DMS79 treated with DMSO at 0.1 percent for 48 hours (cell line): ENCODE data around the gene CCDC148.
"Not testable (repeated sequence)": the region's sequence is repeated elsewhere in the genome, so short reads cannot be mapped to it uniquely, and the experiment has no call there.

Experiments used
- DNase-seq: peaks from one replicate; lab custom pipeline; 2025; lab: John Stamatoyannopoulos, UW

Gene CCDC148

DNA sequence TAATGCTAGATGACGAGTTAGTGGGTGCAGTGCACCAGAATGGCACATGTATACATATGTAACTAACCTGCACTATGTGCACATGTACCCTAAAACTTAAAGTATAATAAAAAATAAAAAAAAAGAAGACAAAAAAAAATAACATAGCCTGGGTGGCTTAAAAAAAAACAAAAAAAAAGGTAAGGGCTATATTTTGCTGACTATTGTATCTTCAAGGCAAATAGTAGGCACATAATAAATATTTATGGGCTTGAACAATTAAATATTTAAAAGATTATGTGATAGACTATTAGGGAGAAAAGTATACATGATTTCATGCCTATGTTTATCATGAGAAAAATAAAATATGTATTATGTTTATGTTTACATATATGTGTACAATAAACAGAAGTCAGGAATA lies 99.4 kb downstream of the CCDC148 start:
- no peak for DNase-seq

DNA sequence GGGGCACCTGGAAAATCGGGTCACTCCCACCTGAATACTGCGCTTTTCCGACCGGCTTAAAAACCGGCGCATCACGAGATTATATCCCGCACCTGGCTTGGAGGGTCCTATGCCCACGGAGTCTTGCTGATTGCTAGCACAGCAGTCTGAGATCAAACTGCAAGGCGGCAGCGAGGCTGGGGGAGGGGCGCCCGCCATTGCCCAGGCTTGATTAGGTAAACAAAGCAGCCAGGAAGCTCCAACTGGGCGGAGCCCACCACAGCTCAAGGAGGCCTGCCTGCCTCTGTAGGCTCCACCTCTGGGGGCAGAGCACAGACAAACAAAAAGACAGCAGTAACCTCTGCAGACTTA lies 105.1 kb downstream of the CCDC148 start:
- DNase-seq, result not testable (repeated sequence)

DNA sequence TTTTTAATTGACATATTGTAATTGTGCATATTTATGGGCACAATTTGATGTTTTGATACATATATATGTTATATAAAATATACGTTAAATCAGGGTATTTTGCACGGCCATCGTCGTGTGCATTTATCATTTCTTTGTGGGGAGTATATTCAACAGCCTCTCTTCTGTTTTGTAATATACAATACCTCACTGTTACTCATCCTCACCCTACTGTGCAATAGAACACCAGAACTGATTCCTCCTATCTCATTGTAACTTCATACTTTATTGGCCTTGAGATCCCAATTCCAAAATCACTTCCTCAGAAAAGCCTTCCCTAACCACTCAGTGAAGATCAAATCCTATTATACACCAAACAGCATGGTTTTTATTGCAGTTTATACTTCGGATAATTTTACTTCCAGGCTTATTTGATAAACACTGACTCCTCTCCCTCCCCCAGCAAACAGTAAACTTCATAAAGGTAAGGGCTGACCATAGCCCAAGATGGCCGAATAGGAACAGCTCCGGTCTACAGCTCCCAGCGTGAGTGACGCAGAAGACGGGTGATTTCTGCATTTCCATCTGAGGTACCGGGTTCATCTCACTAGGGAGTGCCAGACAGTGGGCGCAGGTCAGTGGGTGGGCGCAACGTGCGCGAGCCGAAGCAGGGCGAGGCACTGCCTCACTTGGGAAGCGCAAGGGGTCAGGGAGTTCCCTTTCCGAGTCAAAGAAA lies 105.6 kb downstream of the CCDC148 start:
- not testable (repeated sequence) for DNase-seq

DNA sequence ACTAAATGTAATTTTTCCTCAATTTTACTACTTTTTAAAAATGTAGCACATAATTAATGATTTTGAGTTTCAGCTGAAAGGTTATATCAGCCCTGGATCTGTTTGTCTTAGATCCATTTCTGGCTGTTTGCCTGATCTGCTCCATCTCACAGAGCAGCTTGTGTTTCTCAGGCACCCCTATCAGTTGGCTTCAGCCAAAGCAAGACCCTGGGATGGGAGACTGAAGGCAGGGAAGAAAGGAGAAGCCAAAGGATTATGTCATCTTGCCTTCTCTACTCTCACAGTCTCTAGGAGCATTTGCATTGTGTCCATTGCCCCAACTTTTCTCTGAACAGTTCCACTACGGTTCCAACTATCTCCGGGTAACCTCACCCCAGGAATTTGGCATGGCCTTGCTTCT lies 110.5 kb downstream of the CCDC148 start:
- no peak for DNase-seq

DNA sequence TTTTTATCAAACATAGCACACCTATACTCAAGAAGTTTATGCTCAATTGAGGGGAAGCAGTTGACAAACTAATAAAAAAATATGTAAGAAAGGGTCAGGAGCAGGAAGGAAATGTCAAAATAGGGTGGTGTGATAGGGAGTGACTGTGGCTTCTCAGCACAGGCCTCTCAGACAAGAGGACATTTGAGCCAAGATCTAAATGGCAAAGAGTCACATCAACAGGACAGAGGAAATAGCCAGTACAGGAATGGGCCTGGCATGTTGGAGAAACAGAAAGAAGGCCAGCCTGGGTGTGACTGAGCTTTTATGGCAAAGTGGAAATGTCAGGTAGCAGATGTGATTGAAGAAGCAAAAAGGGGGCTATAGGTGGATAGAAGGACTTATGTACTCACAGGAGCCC lies 117.0 kb downstream of the CCDC148 start:
- no peak for DNase-seq

DNA sequence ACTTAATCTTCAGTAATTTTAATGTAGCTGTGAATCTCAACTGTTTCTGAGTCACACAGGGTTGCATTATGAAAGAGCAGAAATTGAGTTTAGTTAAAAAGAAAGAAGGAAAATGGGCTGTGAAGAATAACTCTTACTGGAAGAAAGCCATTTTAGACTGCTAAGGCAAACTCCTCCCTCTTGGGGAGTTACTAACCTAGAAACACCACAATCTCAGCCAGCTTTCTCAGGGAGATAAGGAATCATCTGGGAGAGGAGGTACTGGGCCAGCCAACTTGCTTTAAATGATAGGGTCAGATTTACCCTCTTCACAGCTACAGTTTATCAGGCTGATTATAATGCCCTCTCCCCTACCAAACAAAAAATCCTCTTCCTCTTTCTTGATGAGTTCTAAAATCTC lies 119.5 kb downstream of the CCDC148 start:
- no peak for DNase-seq

DNA sequence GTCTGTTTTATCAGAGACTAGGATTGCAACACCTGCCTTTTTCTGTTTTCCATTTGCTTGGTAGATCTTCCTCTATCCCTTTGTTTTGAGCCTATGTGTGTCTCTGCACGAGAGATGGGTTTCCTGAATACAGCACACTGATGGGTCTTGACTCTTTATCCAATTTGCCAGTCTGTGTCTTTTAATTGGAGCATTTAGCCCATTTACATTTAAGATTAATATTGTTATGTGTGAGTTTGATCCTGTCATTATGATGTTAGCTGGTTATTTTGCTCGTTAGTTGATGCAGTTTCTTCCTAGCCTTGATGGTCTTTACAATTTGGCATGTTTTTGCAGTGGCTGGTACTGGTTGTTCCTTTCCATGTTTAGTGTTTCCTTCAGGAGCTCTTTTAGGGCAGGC lies 124.8 kb downstream of the CCDC148 start:
- not testable (repeated sequence) for DNase-seq

DNA sequence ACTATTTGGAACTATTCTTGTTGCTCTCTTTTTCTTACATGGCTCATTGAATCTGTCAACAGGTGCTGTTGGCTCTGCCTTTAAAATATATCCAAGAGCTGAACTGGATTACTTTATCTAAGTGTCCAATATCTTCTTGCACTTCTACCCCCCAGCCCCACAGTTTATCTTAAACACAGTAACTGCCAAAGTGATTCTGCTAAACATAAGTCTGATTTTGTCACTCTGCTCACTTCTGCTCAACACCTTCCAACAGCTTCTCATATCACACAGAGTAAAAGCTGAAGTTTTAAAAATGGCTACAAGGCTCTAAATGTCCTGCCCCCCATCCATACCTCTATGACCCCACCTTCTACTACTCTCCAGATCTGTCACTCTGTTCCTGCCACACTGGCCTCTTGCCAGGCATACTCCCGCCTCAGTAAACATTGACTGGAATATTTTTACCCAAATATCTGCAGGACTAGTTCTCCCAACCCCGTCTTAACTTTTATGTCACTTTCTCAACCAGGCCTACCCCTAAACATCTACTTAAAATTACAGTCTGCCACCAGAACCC lies 130.7 kb downstream of the CCDC148 start:
- DNase-seq, result no peak

DNA sequence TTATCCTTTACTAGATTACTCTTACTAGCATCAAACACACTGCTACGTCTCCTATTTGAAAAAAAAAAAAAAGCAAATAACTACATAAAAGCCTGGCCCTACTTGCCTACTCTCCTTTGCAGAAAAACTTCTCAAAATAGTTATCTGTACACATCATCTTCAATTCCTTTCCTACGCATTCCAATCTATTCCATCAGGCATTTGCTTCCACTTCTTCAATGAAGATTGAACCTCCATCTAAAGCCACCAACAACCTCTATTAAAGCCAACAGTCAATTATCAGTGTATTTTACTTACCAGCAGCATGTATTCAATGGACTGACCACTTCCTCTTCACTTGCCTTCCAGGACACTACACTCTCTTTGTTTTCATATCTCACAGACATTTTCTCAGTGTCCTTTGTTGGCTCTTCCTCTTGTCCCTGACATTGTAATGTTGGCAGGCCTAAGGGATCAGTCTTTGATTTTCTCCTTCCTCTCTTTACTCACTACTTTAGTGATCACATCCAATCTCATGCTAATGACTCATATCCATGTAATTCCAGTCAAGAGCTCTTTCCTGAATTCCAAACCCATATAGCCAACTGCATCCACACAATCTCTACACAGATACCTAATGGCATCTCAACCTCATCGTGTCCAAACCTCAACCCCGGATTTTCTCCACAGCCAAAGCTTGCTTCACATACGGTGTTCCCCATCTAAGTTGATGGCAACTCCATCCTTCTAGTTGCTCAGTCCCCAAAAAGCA lies 131.3 kb downstream of the CCDC148 start:
- DNase-seq, result no peak

DNA sequence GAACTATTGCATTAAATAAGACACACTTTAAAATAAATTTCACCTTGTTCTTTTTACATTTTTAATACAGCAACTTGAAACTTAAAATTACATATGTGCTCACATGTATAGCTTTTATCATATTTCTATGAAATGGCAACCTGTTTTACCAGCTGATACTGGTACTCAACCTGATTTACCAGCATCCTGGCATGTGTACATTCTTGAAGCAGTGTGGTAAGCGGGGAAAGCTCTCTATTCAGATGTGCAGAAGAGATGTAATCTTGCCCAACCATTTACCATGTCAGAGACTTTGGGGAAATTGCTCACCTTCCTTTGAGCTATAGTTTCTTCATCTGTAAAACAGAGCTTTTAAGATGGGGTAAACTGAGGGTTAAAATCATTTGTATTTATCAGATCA lies 133.2 kb downstream of the CCDC148 start:
- no peak for DNase-seq

DNA sequence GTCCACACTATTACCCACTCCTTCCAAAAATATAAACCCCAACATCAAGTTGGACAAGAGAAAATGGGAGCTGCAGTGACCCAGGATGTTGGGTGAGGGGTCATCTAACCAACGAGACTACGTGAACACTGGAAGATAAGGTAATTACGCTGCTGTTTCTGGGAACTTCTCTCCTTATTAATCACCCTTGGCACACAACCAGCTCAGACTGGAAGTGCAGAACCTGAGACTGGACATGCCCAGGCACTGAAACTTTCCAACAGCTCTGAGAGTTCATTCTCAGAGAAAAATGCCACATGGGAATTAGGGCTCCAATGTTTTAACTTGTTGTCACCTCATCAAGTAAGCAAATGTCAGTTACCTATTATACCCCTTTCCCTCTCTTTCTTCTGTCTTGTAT lies 135.3 kb downstream of the CCDC148 start:
- DNase-seq, result no peak

DNA sequence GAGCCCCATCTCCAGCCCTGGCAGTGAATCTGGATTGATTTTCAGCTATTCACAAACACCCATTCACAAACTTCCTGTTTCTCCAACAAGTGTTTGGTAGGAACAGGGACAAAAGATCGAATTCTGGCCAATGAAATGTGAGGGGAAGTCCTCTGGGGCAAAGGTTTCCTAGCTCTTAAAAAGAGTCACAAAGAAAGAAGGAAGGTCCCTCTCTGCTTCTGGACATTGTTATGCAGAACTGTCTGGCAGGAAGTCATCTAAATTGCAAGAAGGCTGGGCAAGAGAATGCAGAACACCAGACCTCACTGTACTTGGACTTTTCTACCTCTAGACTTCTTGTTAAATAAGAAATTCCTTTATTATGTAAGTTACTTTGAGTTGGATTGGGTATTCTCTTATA lies 137.3 kb downstream of the CCDC148 start:
- DNase-seq, result no peak

DNA sequence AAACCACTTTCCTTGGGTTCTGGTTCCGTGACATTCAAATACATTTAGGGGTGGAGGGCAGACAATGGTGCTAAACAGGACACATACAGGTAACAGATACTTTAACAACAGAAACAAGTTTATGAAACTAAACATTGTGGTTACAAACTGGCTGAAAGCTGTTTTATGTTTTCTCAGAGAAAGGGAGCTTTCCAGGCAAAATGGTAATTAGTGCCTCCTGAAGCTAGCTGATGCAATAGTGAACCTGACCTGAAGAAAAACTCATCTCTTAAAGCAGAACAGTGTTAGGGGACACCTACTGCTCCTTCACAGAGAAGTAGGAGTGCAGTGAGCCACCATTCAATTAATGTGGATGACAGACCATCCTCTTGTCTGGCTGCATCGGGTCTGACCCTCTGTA lies 138.9 kb downstream of the CCDC148 start:
- no peak for DNase-seq

DNA sequence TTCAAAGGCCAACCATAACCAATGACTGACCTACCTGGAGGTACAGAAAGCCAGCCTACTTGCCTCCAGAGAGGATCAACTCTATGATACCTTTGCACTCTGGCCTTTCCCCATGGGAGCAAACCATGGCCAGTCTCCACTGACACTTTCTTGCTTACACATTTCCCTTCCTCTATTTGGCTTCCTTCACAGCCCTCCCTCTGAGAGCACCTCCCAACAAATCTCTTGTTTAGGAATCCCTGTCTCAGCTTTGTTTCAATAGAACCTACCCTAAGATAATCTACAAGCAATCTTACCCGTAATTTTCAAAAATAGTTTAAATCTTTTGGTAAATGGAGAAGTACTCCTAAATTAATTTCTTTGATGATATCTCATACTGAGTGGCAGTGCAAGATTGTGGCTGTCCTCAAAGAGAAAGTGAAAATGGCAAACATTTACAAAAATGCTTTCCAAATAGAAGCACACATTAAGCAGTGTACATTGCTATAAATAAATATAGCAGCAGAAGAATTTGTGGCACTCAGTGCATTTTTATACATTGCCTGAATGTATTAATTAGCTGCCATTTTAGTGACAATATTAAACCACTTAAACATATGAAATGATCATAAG lies 140.6 kb downstream of the CCDC148 start:
- no peak for DNase-seq

DNA sequence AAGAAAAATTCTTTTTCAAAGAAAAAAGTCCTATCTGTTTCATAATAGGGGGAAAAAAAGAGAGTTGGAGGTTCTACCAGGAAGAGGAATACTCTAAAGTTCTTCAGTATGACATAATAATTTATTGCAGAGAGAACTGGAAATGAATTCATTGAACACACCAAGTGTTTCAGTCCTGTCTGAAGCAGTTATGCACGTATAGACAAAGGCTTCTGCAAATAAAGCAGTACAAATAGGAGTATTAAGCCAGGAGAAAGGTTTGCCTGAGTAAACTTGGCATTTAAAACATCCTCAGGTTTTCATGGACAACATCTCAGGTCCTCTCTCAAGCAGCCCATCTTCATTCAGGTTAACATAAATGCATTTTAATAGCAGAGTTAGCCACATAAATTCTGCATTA lies 141.6 kb downstream of the CCDC148 start:
- DNase-seq, result no peak

DNA sequence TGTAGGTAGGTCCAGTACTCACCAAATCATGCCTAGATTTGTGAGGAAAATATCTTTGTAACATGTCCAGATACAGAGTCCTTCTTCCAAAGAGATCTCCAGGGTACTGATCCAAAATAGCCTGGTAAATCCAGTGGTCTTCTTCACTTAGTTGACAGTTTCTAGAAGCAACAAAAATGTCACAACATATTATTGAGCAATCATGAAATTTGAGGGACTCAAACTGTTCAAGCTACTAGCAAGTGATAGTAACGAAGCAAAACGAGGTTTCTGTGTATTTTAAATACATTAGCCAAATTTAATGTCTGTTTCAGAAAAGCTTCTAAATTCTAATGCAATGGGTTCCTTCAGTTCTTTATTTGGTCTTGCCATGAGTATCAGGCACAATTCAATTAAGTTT lies 142.8 kb downstream of the CCDC148 start:
- no peak for DNase-seq

DNA sequence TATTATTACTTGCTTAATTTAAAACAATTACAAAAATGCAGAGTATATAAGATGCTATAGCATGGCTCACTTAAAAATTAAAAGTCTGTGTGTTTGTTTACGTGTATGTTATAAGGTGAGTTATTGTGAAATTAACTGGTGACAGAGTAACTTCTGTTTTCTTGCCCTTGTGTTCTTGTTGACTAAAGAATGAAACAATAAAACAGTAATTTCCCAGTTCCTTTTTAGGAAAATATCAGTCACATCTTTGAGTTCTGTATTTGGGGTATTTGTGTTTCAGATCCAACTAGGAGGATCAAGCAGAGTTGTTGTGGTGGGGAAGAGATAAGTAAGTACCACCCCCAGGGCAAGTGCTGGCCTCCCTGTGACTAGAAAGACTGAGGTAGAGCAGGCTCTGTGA lies 143.6 kb downstream of the CCDC148 start:
- DNase-seq, result no peak

DNA sequence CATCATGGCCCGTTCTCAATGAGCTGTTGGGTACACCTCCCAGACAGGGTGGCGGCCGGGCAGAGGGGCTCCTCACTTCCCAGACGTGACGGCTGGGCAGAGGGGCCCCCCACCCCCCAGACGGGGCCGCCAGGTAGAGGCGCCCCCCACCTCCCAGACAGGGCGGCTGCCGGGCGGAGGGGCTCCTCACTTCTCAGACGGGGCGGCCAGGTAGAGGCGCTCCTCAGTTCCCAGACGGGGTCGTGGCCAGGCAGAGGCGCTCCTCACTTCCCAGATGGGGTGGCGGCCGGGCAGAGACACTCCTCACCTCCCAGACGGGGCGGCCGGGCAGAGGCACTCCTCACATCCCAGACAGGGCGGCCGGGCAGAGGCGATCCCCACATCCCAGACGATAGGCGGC lies 146.1 kb downstream of the CCDC148 start:
- DNase-seq, result not testable (repeated sequence)

DNA sequence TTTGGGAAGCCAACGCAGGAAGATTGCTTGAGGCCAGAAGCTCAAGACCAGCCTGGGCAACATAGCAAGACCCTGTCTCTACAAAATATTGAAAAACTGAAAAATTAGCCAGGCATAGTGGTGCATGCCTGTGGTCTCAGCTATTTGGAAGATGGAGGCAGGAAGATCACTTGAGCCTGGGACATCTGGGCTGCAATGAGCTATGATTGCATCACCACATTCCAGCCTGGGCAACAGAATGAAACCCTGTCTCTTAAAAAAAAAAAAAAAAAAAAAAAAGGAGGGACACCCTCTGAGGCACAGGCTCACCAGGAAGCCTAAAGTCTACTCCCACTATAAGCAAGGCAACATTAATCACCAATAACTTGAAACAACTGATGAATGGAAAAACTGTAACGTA lies 151.1 kb downstream of the CCDC148 start:
- no peak for DNase-seq

DNA sequence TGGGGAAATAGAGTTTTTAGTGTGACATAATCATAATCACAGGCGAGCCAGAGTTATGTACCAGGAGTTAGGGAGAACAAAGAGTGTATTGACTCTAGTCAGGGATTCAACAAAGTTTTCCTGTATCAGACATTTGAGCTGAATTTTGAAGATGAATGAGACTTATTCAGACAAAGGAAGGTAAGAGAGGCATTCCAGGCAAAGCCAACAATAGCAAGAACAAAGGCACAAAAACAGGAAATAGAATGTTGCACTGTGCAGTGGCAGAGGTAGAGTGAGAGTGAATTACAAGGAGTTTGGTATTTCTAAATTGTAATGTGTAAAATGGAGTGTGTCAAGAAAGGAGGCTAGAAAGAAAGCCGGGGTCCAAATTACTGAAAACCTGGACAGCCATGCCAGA lies 156.2 kb downstream of the CCDC148 start:
- no peak for DNase-seq

DNA sequence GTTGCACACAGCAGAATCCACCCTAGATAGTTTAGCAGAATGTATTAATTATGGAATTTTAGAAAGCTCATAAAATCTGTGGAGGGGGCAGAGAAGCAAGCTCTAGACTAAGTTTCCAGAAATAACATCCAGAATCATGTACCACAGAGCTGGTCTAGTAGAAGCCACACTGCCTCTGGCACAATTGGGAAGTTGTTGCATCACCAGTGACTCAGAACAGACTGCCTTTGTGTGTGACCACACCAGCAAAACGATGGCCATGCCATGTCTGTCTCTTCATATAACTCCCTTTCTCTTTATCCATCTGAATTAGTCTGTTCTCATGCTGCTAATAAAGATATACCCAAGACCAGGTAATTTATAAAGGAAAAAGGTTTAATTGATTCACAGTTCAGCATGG lies 158.9 kb downstream of the CCDC148 start:
- DNase-seq, result no peak

DNA sequence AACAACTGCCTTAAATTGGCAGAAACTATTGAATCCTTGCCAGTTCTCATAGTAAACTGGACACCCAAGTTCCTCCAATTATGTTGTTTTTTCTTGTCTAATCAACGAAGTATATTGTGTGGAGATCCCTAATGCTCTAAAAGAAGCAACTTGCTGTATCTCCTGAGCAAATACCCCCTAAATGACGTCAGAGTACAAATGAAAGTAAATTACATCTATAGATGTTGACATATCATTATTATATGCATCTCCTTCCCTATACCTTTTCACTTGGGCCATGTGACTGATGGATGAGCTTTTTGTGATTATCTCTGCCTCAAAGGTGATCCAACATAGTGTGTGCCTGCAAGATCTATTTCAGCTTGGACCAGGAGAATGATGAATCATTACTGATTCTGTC lies 159.4 kb downstream of the CCDC148 start:
- no peak for DNase-seq

DNA sequence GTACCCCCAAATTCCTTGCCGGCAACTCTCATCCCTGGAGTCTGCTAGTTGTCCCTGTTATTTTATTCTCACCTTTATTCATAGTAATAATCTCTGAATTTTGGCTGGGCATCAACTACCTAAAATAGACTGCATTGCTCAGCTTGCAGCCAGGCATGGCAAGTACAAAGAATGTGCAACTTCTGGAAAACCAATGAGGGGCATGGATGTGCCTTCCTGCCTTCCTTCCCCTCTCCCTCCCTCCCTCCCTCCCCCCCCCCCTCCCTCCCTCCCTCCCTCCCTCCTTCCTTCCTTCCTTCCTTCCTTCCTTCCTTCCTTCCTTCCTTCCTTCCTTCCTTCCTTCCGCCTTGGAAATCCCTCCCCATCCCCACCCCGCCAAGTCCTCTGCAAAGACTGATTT lies 162.8 kb downstream of the CCDC148 start:
- DNase-seq, result no peak
